SK-N-SH treated with all-trans-retinoic acid at 6 μM for 48 hours (cell line): ENCODE measurements around the gene CCR5AS.

Experiments used
- ATAC-seq: fragments of 200-7000 bp; cut with Tn5 transposase; 3 replicates; pipeline ENCODE4 v1.9.1; 2020; ENCODE audit warnings: mild to moderate bottlenecking, moderate library complexity
- ARNTL ChIP-seq: fragments of 450-650 bp; formaldehyde crosslinking; IDR thresholded peaks from 2 replicates; pipeline ENCODE4 v1.5.0; 2020; ENCODE audit warnings: low read depth, mild to moderate bottlenecking, moderate library complexity, borderline replicate concordance
- BACH2 ChIP-seq: fragments of 250-450 bp; sonication (Bioruptor Pico); IDR thresholded peaks from 2 replicates; pipeline ENCODE4 v1.9.0; 2021; ENCODE audit warnings: mild to moderate bottlenecking, borderline replicate concordance
- CREB5 ChIP-seq: fragments of 250-450 bp; sonication (Bioruptor Pico); IDR thresholded peaks from 2 replicates; pipeline ENCODE4 v1.5.1; 2020; ENCODE audit warnings: low read depth, mild to moderate bottlenecking, moderate library complexity
- CSRNP3 ChIP-seq: fragments of 250-450 bp; sonication (Bioruptor Pico); IDR thresholded peaks from 2 replicates; pipeline ENCODE4 v1.5.1; 2021; ENCODE audit warnings: mild to moderate bottlenecking, moderate library complexity
- GLIS3 ChIP-seq: fragments of 250-450 bp; sonication (Bioruptor Pico); IDR thresholded peaks from 2 replicates; pipeline ENCODE4 v1.5.0; 2020; ENCODE audit warnings: mild to moderate bottlenecking, moderate library complexity
- ISL1 ChIP-seq: fragments of 250-450 bp; sonication (Bioruptor Pico); IDR thresholded peaks from 2 replicates; pipeline ENCODE4 v2.1.2; 2022; ENCODE audit warnings: mild to moderate bottlenecking, moderate library complexity
- OSR1 ChIP-seq: fragments of 250-450 bp; sonication (Bioruptor Pico); IDR thresholded peaks from 2 replicates; pipeline ENCODE4 v1.8.0; 2022; ENCODE audit warnings: moderate library complexity, mild to moderate bottlenecking, inconsistent platforms
- PATZ1 ChIP-seq: fragments of 250-450 bp; sonication (Bioruptor Pico); IDR thresholded peaks from 2 replicates; pipeline ENCODE4 v1.8.0; 2020; ENCODE audit warnings: mild to moderate bottlenecking, moderate library complexity, borderline replicate concordance
- POU6F1 ChIP-seq: fragments of 250-450 bp; sonication (Bioruptor Pico); IDR thresholded peaks from 2 replicates; pipeline ENCODE4 v1.8.0; 2021; ENCODE audit warnings: low read depth, mild to moderate bottlenecking, moderate library complexity, borderline replicate concordance
- PPARA ChIP-seq: fragments of 250-450 bp; sonication (Bioruptor Pico); IDR thresholded peaks from 2 replicates; pipeline ENCODE4 v1.5.0; 2020; ENCODE audit warnings: mild to moderate bottlenecking, borderline replicate concordance
- SNAI2 ChIP-seq: fragments of 250-450 bp; sonication (Bioruptor Pico); IDR thresholded peaks from 2 replicates; pipeline ENCODE4 v1.5.0; 2020; ENCODE audit warnings: mild to moderate bottlenecking, moderate library complexity
- TCF4 ChIP-seq: fragments of 250-450 bp; sonication (Bioruptor Pico); IDR thresholded peaks from 2 replicates; pipeline ENCODE4 v1.8.0; 2021; ENCODE audit warnings: mild to moderate bottlenecking, moderate library complexity, borderline replicate concordance
- TSHZ2 ChIP-seq: fragments of 250-450 bp; sonication (Bioruptor Pico); IDR thresholded peaks from 2 replicates; pipeline ENCODE4 v1.5.0; 2020; ENCODE audit warnings: mild to moderate bottlenecking, moderate library complexity
- ZC3H10 ChIP-seq: fragments of 250-450 bp; sonication (Bioruptor Pico); IDR thresholded peaks from 2 replicates; pipeline ENCODE4 v1.5.1; 2021; ENCODE audit warnings: mild to moderate bottlenecking, moderate library complexity
- ZNF8 ChIP-seq: fragments of 450-650 bp; formaldehyde crosslinking; IDR thresholded peaks from 2 replicates; pipeline ENCODE4 v1.5.0; 2020; ENCODE audit warnings: mild to moderate bottlenecking, moderate library complexity

Gene CCR5AS

GRCh38 chr3:46453526-46454208 is 46.8 kb upstream of the CCR5AS start (continued):
- TF ChIP-seq POU6F1 (CRISPR knock-in tag) (no peak), ZC3H10 (CRISPR knock-in tag) (no peak), PPARA (CRISPR knock-in tag) (no peak), TSHZ2 (CRISPR knock-in tag) (no peak), CREB5 (CRISPR knock-in tag) (no peak), SNAI2 (no peak), OSR1 (CRISPR knock-in tag) (no peak), ISL1 (CRISPR knock-in tag) (no peak), ARNTL (CRISPR knock-in tag) (no peak)
- TF ChIP-seq, all 23 proteins: peak for 0

GRCh38 chr3:46449755-46450552 is 43.1 kb upstream of the CCR5AS start:
- peak; percentile 56; the same call in 2 of the 3 replicates for ATAC-seq

More at GRCh38 chr3:46449755-46450552, 43.1 kb upstream of the CCR5AS start:
- TF ChIP-seq ARNTL (CRISPR knock-in tag) (no peak), TCF4 (CRISPR knock-in tag) (no peak), GLIS3 (CRISPR knock-in tag) (no peak), CREB5 (CRISPR knock-in tag) (no peak), BACH2 (CRISPR knock-in tag) (no peak), ZC3H10 (CRISPR knock-in tag) (no peak), SNAI2 (no peak), CSRNP3 (CRISPR knock-in tag) (no peak), PATZ1 (CRISPR knock-in tag) (no peak), ZNF8 (CRISPR knock-in tag) (no peak), POU6F1 (CRISPR knock-in tag) (no peak), OSR1 (CRISPR knock-in tag) (no peak)
